MCF 10A (cell line): Measurements from ENCODE around the gene SH2D4B. TPM values are rescaled to one million over a fixed set of nuclear protein-coding genes. Genes with fewer than 3 reads are reported as not detected.
"Not testable (repeated sequence)": the region's sequence is repeated elsewhere in the genome, so short reads cannot be mapped to it uniquely, and the experiment has no call there.

Experiments
- BruUV-seq: library from RNA; stranded (reverse); fragments of 400-500 nt; replicated peaks from 2 replicates; lab custom pipeline; 2021; lab: Mats Ljungman, UMichigan
- CTCF ChIA-PET: fragments of 300-600 bp; sonication (Branson Sonifier 250); formaldehyde crosslinking; extraction: SDS; loops from one replicate; lab custom pipeline; 2021; ENCODE audit warnings: antibody characterized with exemption, inconsistent platforms; lab: Yijun Ruan, JAX
- POLR2A ChIA-PET: fragments of 300-600, 350-650 bp; sonication (Branson Sonifier 250); formaldehyde crosslinking; extraction: SDS; loops from one replicate; lab custom pipeline; 2020; ENCODE audit warnings: antibody characterized with exemption, inconsistent platforms; lab: Yijun Ruan, JAX
- DNase-seq: peaks from one replicate; pipeline ENCODE4 v3.0.0-alpha.2; 2018; ENCODE audit not compliant: unreplicated experiment
- H3K27ac Mint-ChIP-seq: one replicate; pipeline ENCODE4 v1.8.0; 2022; ENCODE audit warnings: mild to moderate bottlenecking, low read depth, mixed read lengths; ENCODE audit not compliant: unreplicated experiment
- H3K27me3 Mint-ChIP-seq: one replicate; pipeline ENCODE4 v1.8.0; 2022; ENCODE audit warnings: mixed read lengths; ENCODE audit not compliant: insufficient read depth, unreplicated experiment
- H3K36me3 Mint-ChIP-seq: one replicate; pipeline ENCODE4 v1.8.0; 2022; ENCODE audit warnings: mild to moderate bottlenecking, moderate library complexity, mixed read lengths; ENCODE audit not compliant: insufficient read depth, unreplicated experiment
- H3K4me1 Mint-ChIP-seq: one replicate; pipeline ENCODE4 v1.8.0; 2022; ENCODE audit warnings: mixed read lengths; ENCODE audit not compliant: insufficient read depth, unreplicated experiment
- H3K4me3 Mint-ChIP-seq: one replicate; pipeline ENCODE4 v1.8.0; 2022; ENCODE audit warnings: mild to moderate bottlenecking, moderate library complexity, mixed read lengths; ENCODE audit not compliant: unreplicated experiment
- H3K9me3 Mint-ChIP-seq: one replicate; pipeline ENCODE4 v1.8.0; 2022; ENCODE audit warnings: mixed read lengths; ENCODE audit not compliant: unreplicated experiment
- intact Hi-C: fragments of 100-400 bp; cut with micrococcal nuclease; formaldehyde crosslinking; loops from 2 replicates; pipeline ENCODE4 v1.14.1; 2022
- total RNA-seq: library from RNA; stranded (reverse); gene quantifications from 2 replicates; pipeline ENCODE4 v1.2.3, GENCODE V29; 2022
- TF ChIP-seq, protein P1 (sequence below): fragments of 200-600 bp; IDR thresholded peaks from one replicate; pipeline ENCODE4 v1.8.0; 2022; ENCODE audit warnings: antibody characterized with exemption, mild to moderate bottlenecking; ENCODE audit not compliant: unreplicated experiment

SH2D4B gene
- total RNA-seq, 1 experiment from 2014 or later: not detected

GRCh38 chr10:80540981-80541750 is 3.5 kb downstream of the SH2D4B start:
- CTCF ChIA-PET: interaction anchor here (0.8 to 1.3 kb wide), 3 partner anchors 35 to 383 kb away, joined by 4 to 5 read pairs (median 4); no protein-coding TSS in a partner anchor
- peaks cover 16% of the 10 kb centered on the region for H3K4me1 Mint-ChIP-seq
- POLR2A ChIA-PET: no interaction called here
- no peaks in the 10 kb centered on the region for H3K9me3 Mint-ChIP-seq
- peaks cover 19% of the 10 kb centered on the region for H3K27me3 Mint-ChIP-seq
- no peak overlapping the region for H3K27ac Mint-ChIP-seq
- BruUV-seq: no TSS peak
- peaks cover 6% of the 10 kb centered on the region for H3K36me3 Mint-ChIP-seq
- DNase-seq: no peak
- H3K4me3 Mint-ChIP-seq: no peak overlapping the region
- TF ChIP-seq, protein P1, sequence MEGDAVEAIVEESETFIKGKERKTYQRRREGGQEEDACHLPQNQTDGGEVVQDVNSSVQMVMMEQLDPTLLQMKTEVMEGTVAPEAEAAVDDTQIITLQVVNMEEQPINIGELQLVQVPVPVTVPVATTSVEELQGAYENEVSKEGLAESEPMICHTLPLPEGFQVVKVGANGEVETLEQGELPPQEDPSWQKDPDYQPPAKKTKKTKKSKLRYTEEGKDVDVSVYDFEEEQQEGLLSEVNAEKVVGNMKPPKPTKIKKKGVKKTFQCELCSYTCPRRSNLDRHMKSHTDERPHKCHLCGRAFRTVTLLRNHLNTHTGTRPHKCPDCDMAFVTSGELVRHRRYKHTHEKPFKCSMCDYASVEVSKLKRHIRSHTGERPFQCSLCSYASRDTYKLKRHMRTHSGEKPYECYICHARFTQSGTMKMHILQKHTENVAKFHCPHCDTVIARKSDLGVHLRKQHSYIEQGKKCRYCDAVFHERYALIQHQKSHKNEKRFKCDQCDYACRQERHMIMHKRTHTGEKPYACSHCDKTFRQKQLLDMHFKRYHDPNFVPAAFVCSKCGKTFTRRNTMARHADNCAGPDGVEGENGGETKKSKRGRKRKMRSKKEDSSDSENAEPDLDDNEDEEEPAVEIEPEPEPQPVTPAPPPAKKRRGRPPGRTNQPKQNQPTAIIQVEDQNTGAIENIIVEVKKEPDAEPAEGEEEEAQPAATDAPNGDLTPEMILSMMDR: no peak
- intact Hi-C loops: no loop called here

- intact Hi-C loops: no loop called here
- ChIA-PET CTCF (interaction anchor here (0.8 to 1.3 kb wide), 3 partner anchors 36 to 382 kb away, joined by 4 to 5 read pairs (median 4); no protein-coding TSS in a partner anchor), POLR2A (no interaction called here)
- peaks cover under 1% of the 10 kb centered on the region for H3K36me3 Mint-ChIP-seq
- peaks cover 27% of the 10 kb centered on the region for H3K27me3 Mint-ChIP-seq
- H3K4me3 Mint-ChIP-seq: no peak overlapping the region
- no peaks in the 10 kb centered on the region for H3K9me3 Mint-ChIP-seq
- TF ChIP-seq, protein P1: no peak
- H3K27ac Mint-ChIP-seq: no peak overlapping the region
- DNase-seq: no peak
- H3K4me1 Mint-ChIP-seq: peaks cover 16% of the 10 kb centered on the region
- BruUV-seq: no TSS peak
Observed at GRCh38 chr10:80542053-80542452, 4.4 kb downstream of the SH2D4B start.

DNA sequence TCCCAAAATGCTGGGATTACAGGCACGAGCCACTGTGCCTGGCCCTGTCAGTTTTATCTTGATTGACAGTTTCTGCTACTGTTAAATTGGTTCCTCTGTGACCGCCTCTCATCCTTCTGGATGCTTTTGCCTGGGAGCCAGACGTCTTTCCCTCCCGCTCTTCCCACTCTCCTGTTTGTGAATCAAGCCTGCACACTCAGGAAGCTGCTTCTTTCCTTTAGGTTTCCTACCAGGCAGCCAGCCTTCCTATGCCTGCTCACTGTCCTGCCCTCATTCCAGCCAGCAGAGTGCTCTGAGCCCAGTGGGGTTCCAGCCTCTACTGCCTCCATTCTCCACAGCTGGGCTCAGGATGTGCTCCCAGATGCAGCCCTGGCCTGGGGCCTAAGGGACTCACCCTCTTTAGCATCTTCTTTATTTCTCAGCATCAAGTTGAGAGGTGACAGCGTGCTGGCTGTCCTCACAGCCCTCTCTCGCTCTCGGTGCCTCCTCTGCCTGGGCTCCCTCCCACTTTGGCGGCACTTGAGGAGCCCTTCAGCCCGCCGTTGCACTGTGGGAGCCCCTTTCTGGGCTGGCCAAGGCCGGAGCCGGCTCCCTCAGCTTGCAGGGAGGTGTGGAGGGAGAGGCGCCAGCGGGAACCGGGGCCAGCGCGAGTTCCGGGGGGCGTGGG is 5.1 kb downstream of the SH2D4B start:
- intact Hi-C loops: no loop called here
- H3K27me3 Mint-ChIP-seq: peaks cover 32% of the 10 kb centered on the region
- peaks cover 16% of the 10 kb centered on the region for H3K4me1 Mint-ChIP-seq
- ChIA-PET CTCF (interaction anchor here (1.3 kb wide), 1 partner anchor 381 kb away, joined by 5 read pairs; no protein-coding TSS in a partner anchor), POLR2A (no interaction called here)
- no peak overlapping the region for H3K4me3 Mint-ChIP-seq
- H3K36me3 Mint-ChIP-seq: no peaks in the 10 kb centered on the region
- no TSS peak for BruUV-seq
- H3K27ac Mint-ChIP-seq: no peak overlapping the region
- H3K9me3 Mint-ChIP-seq: no peaks in the 10 kb centered on the region
- no peak for DNase-seq
- TF ChIP-seq, protein P1: no peak

DNA sequence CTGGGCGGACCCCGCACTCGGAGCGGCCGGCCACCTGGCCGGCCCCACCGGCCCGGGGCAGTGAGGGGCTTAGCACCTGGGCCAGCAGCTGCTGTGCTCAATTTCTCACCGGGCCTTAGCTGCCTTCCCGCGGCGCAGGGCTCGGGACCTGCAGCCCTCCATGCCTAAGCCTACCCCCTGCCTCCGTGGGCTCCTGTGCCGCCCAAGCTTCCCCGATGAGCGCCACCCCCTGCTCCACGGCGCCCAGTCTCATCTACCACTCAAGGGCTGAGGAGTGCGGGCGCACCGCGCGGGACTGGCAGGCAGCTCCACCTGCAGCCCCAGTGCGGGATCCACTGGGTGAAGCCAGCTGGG is 5.6 kb downstream of the SH2D4B start:
- intact Hi-C loops, H3K9me3 Mint-ChIP-seq, DNase-seq, CTCF ChIA-PET, BruUV-seq, H3K36me3 Mint-ChIP-seq, POLR2A ChIA-PET, H3K27ac Mint-ChIP-seq, H3K4me3 Mint-ChIP-seq: not testable (repeated sequence)
- peaks cover 32% of the 10 kb centered on the region for H3K27me3 Mint-ChIP-seq
- peaks cover 16% of the 10 kb centered on the region for H3K4me1 Mint-ChIP-seq
